ENCODE results near the gene CCDC7.

The CCDC7 gene

DNA sequence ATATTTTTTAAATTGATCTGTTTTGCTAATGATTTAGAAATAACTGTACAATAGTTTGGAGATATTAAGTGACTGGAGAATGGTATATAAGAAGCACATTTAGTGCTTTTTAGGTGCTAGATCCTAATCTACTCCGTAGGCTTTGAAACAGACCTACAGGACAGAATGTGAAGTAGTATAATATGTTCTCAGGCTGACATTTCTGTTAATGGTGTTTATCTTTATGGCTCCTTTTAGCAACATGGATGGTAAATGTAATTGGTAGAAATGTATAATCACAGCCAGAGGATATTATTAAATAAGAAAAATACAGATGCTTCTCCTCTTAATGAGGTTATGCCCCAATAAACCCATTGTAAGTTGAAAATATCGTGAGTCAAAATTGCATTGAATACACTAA is 30.6 kb upstream of the CCDC7 start:
- no peaks in the 10 kb centered on the region for H3K79me2 ChIP-seq (ENCODE audit: control insufficient read depth, insufficient read depth, low read length, poor library complexity)
- no peaks in the 10 kb centered on the region for H3K27me3 ChIP-seq (ENCODE audit: insufficient read depth, low read length)
- H3K23ac ChIP-seq (ENCODE audit: low read length) = no peak overlapping the region
- H3K4me3 ChIP-seq (ENCODE audit: low read depth, low read length) = no peak overlapping the region
- no peak overlapping the region for H4K8ac ChIP-seq (ENCODE audit: low read depth, low read length)
- no CpG with 5 or more reads among the region's 2 CpGs for WGBS (ENCODE audit: extremely low coverage, insufficient coverage, insufficient read length)
- H3K36me3 ChIP-seq (ENCODE audit: control insufficient read depth in 1 of 2, insufficient read depth in 2 of 2, low read length in 2 of 2) = no peaks in the 10 kb centered on the region
- peak in 1 of 2 donors; percentile 17 for DNase-seq
- no peak overlapping the region for H2BK5ac ChIP-seq (ENCODE audit: low read depth, low read length, poor library complexity)
- no peak overlapping the region for H3K18ac ChIP-seq (ENCODE audit: low read length)
- no peak overlapping the region for H4K12ac ChIP-seq (ENCODE audit: low read depth, low read length)
- no peak overlapping the region for H3K4me2 ChIP-seq (ENCODE audit: low read length)
- H2AK5ac ChIP-seq (ENCODE audit: low read length) = no peak overlapping the region
- H3K4me1 ChIP-seq (ENCODE audit: control insufficient read depth in 1 of 2, insufficient read depth in 2 of 2, low read length in 2 of 2) = peaks cover 0 to 2% of the 10 kb centered on the region in 2 experiments
- no peak overlapping the region for H3K9ac ChIP-seq (ENCODE audit: low read length)
- H3K27ac ChIP-seq (ENCODE audit: low read depth, low read length) = no peak overlapping the region
- H3K4ac ChIP-seq (ENCODE audit: low read depth, low read length) = no peak overlapping the region
- H2AFZ ChIP-seq (ENCODE audit: insufficient read depth, low read length, poor library complexity) = no peak overlapping the region
- H3K79me1 ChIP-seq (ENCODE audit: low read length) = no peaks in the 10 kb centered on the region
- no peak overlapping the region for H2BK12ac ChIP-seq (ENCODE audit: low read length)
- no peak overlapping the region for H2BK120ac ChIP-seq (ENCODE audit: insufficient read depth, low read length, poor library complexity)
- peaks cover 2% of the 10 kb centered on the region for H3K9me3 ChIP-seq (ENCODE audit: insufficient read depth, low read depth, low read length)
- H3K14ac ChIP-seq (ENCODE audit: low read length) = no peak overlapping the region
- no peak overlapping the region for H4K91ac ChIP-seq (ENCODE audit: low read depth, low read length)

DNA sequence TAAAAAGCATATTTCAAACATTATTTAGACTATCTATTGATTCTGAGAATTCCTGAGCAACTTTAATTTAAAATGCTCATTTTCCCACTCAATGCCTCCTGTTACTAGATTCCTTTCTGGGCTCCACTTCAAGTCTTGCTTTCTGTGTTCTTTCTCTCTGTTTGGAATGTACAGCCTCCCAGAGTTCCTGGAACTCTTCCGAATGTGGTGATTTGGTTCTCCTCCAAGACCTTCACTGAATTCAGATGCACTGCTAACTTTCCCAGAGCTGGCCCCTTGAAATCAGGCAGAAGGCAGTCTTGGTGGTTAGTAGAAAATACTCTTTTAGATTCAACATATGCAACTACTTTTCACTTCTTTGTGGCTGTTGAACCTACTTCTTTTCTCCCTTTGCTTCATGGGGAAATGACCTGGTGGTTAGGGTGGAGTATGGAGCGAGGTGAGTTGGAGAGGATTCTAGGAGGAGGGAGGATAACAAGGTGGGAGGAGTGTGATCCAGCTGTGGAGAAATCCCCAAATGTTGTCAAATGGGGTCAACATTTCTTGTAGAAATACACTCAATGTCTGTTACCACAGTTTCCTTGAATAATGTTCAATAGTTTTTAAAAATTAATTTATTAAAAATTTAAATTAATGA is 27.9 kb upstream of the CCDC7 start:
- Histone ChIP-seq H2AFZ (ENCODE audit: insufficient read depth, low read length, poor library complexity) (no peak overlapping the region), H3K9me3 (ENCODE audit: insufficient read depth, low read depth, low read length) (no peaks in the 10 kb centered on the region), H3K79me2 (ENCODE audit: control insufficient read depth, insufficient read depth, low read length, poor library complexity) (no peaks in the 10 kb centered on the region), H3K36me3 (ENCODE audit: control insufficient read depth in 1 of 2, insufficient read depth in 2 of 2, low read length in 2 of 2) (peaks cover 0 to under 1% of the 10 kb centered on the region in 2 experiments), H3K23ac (ENCODE audit: low read length) (no peak overlapping the region), H3K27ac (ENCODE audit: low read depth, low read length) (no peak overlapping the region), H4K8ac (ENCODE audit: low read depth, low read length) (no peak overlapping the region), H2BK12ac (ENCODE audit: low read length) (no peak overlapping the region), H2AK5ac (ENCODE audit: low read length) (no peak overlapping the region), H3K9ac (ENCODE audit: low read length) (no peak overlapping the region), H3K4me2 (ENCODE audit: low read length) (no peak overlapping the region), H3K27me3 (ENCODE audit: insufficient read depth, low read length) (no peaks in the 10 kb centered on the region), H3K4ac (ENCODE audit: low read depth, low read length) (no peak overlapping the region), H3K18ac (ENCODE audit: low read length) (no peak overlapping the region), H3K79me1 (ENCODE audit: low read length) (no peaks in the 10 kb centered on the region), H3K4me3 (ENCODE audit: low read depth, low read length) (no peak overlapping the region), H3K14ac (ENCODE audit: low read length) (no peak overlapping the region), H2BK120ac (ENCODE audit: insufficient read depth, low read length, poor library complexity) (no peak overlapping the region), H4K12ac (ENCODE audit: low read depth, low read length) (no peak overlapping the region), H4K91ac (ENCODE audit: low read depth, low read length) (no peak overlapping the region), H3K4me1 (ENCODE audit: control insufficient read depth in 1 of 2, insufficient read depth in 2 of 2, low read length in 2 of 2) (peaks cover 0 to under 1% of the 10 kb centered on the region in 2 experiments), H2BK5ac (ENCODE audit: low read depth, low read length, poor library complexity) (no peak overlapping the region)
- WGBS (ENCODE audit: extremely low coverage, insufficient coverage, insufficient read length) = no CpG with 5 or more reads among the region's 2 CpGs
- no peak for DNase-seq

DNA sequence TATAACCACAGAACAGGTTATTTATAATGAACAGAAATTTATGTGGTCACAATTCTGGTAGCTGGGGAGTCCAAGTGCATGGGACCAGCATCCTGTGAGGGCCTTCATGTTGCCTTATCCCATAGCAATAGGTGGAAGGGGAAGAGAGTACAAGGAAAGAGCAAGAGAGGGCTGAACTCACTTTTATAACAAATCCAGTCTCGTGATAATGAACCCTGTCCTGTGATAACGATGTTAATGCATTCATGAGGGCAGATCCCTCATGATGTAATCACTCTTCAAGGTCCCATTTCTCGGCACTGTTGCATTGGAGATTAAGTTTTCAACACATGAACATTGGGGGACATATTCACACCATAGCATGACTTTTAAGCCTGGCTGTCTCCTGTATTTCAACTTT is 27.4 kb upstream of the CCDC7 start:
- Histone ChIP-seq H3K9me3 (ENCODE audit: insufficient read depth, low read depth, low read length) (no peaks in the 10 kb centered on the region), H4K8ac (ENCODE audit: low read depth, low read length) (no peak overlapping the region), H3K27me3 (ENCODE audit: insufficient read depth, low read length) (no peaks in the 10 kb centered on the region), H3K4me2 (ENCODE audit: low read length) (no peak overlapping the region), H3K36me3 (ENCODE audit: control insufficient read depth in 1 of 2, insufficient read depth in 2 of 2, low read length in 2 of 2) (peaks cover 0 to 2% of the 10 kb centered on the region in 2 experiments), H3K79me1 (ENCODE audit: low read length) (no peaks in the 10 kb centered on the region), H2AK5ac (ENCODE audit: low read length) (no peak overlapping the region), H3K23ac (ENCODE audit: low read length) (no peak overlapping the region), H3K4me3 (ENCODE audit: low read depth, low read length) (no peak overlapping the region), H3K18ac (ENCODE audit: low read length) (no peak overlapping the region), H2BK5ac (ENCODE audit: low read depth, low read length, poor library complexity) (no peak overlapping the region), H3K79me2 (ENCODE audit: control insufficient read depth, insufficient read depth, low read length, poor library complexity) (no peaks in the 10 kb centered on the region), H2BK120ac (ENCODE audit: insufficient read depth, low read length, poor library complexity) (no peak overlapping the region), H3K14ac (ENCODE audit: low read length) (no peak overlapping the region), H2AFZ (ENCODE audit: insufficient read depth, low read length, poor library complexity) (no peak overlapping the region), H3K27ac (ENCODE audit: low read depth, low read length) (no peak overlapping the region), H2BK12ac (ENCODE audit: low read length) (no peak overlapping the region), H4K91ac (ENCODE audit: low read depth, low read length) (no peak overlapping the region), H3K9ac (ENCODE audit: low read length) (no peak overlapping the region), H4K12ac (ENCODE audit: low read depth, low read length) (no peak overlapping the region), H3K4ac (ENCODE audit: low read depth, low read length) (no peak overlapping the region), H3K4me1 (ENCODE audit: control insufficient read depth in 1 of 2, insufficient read depth in 2 of 2, low read length in 2 of 2) (no peaks in the 10 kb centered on the region)
- no peak for DNase-seq
- no CpG with 5 or more reads among the region's 3 CpGs for WGBS (ENCODE audit: extremely low coverage, insufficient coverage, insufficient read length)

DNA sequence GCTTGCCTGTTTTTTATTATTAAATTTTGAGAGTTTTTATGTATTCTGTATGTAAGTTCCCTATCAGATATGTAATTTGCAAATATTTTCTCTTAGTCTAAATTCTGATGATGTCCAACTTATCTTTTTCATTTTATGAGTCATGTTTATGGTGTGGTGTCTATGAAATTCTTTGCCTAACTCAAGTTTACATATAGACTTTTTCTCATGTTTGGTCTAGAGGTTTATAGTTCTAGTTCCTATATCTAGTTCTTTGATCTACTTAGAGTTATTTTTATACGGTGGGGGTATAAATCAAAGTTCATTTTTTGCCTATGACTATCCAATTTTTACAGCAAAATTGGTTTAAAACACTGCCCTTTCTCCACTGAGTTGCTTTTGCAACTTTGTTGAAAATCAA is 26.3 kb upstream of the CCDC7 start:
- H4K91ac ChIP-seq (ENCODE audit: low read depth, low read length) = no peak overlapping the region
- H2BK5ac ChIP-seq (ENCODE audit: low read depth, low read length, poor library complexity) = no peak overlapping the region
- no peak overlapping the region for H3K18ac ChIP-seq (ENCODE audit: low read length)
- H3K23ac ChIP-seq (ENCODE audit: low read length) = no peak overlapping the region
- H2BK12ac ChIP-seq (ENCODE audit: low read length) = no peak overlapping the region
- H3K9me3 ChIP-seq (ENCODE audit: insufficient read depth, low read depth, low read length) = no peaks in the 10 kb centered on the region
- peaks cover 0 to 2% of the 10 kb centered on the region in 2 experiments for H3K36me3 ChIP-seq (ENCODE audit: control insufficient read depth in 1 of 2, insufficient read depth in 2 of 2, low read length in 2 of 2)
- no CpG with 5 or more reads among the region's 1 CpG for WGBS (ENCODE audit: extremely low coverage, insufficient coverage, insufficient read length)
- no peaks in the 10 kb centered on the region for H3K79me2 ChIP-seq (ENCODE audit: control insufficient read depth, insufficient read depth, low read length, poor library complexity)
- H3K79me1 ChIP-seq (ENCODE audit: low read length) = no peaks in the 10 kb centered on the region
- H2AK5ac ChIP-seq (ENCODE audit: low read length) = no peak overlapping the region
- H3K27ac ChIP-seq (ENCODE audit: low read depth, low read length) = no peak overlapping the region
- H3K4me1 ChIP-seq (ENCODE audit: control insufficient read depth in 1 of 2, insufficient read depth in 2 of 2, low read length in 2 of 2) = no peaks in the 10 kb centered on the region
- H3K9ac ChIP-seq (ENCODE audit: low read length) = no peak overlapping the region
- no peak overlapping the region for H3K4me3 ChIP-seq (ENCODE audit: low read depth, low read length)
- H3K14ac ChIP-seq (ENCODE audit: low read length) = no peak overlapping the region
- H3K4ac ChIP-seq (ENCODE audit: low read depth, low read length) = no peak overlapping the region
- H2BK120ac ChIP-seq (ENCODE audit: insufficient read depth, low read length, poor library complexity) = no peak overlapping the region
- H4K12ac ChIP-seq (ENCODE audit: low read depth, low read length) = no peak overlapping the region
- no peak overlapping the region for H3K4me2 ChIP-seq (ENCODE audit: low read length)
- no peak for DNase-seq
- H4K8ac ChIP-seq (ENCODE audit: low read depth, low read length) = no peak overlapping the region
- no peak overlapping the region for H2AFZ ChIP-seq (ENCODE audit: insufficient read depth, low read length, poor library complexity)
- H3K27me3 ChIP-seq (ENCODE audit: insufficient read depth, low read length) = no peaks in the 10 kb centered on the region

Data from trophoblast cell (in vitro differentiated cells and primary cell).